GM23248 (cell line): Measurements from ENCODE around the gene PLA2G4C. TPM values are rescaled to one million over a fixed set of nuclear protein-coding genes. Genes with fewer than 3 reads are reported as not detected.

ENCODE experiments used
- DNase-seq: peaks from one replicate; pipeline ENCODE4 v3.0.0-alpha.2; 2015
- H2AFZ ChIP-seq: fragments of 200-600 bp; sonication (generic); 2 replicates; pipeline ENCODE4 v1.6.1; 2016; ENCODE audit warnings: antibody characterized with exemption
- H3F3A ChIP-seq: fragments of 200-600 bp; sonication (generic); 2 replicates; pipeline ENCODE4 v1.6.1; 2016; ENCODE audit warnings: mild to moderate bottlenecking, antibody characterized with exemption, mixed run types; ENCODE audit not compliant: insufficient read depth
- H3K27ac ChIP-seq: fragments of 200-600 bp; sonication (generic); 2 replicates; pipeline ENCODE4 v1.5.1; 2016; ENCODE audit warnings: mild to moderate bottlenecking
- H3K27me3 ChIP-seq: fragments of 200-600 bp; sonication (generic); replicated peaks from 2 replicates; pipeline ENCODE4 v1.6.1; 2016; ENCODE audit warnings: mild to moderate bottlenecking; ENCODE audit not compliant: insufficient read depth
- H3K36me3 ChIP-seq: fragments of 200-600 bp; sonication (generic); 2 replicates; pipeline ENCODE4 v1.6.1; 2016; ENCODE audit warnings: low read depth, mild to moderate bottlenecking
- H3K4me1 ChIP-seq: fragments of 200-600 bp; sonication (generic); 2 replicates; pipeline ENCODE4 v1.6.1; 2016; ENCODE audit warnings: mild to moderate bottlenecking; ENCODE audit not compliant: insufficient read depth
- H3K4me2 ChIP-seq: fragments of 200-600 bp; sonication (generic); one replicate; pipeline ENCODE4 v1.6.1; 2016; ENCODE audit warnings: mild to moderate bottlenecking; ENCODE audit not compliant: unreplicated experiment
- H3K4me3 ChIP-seq: fragments of 200-600 bp; sonication (generic); 2 replicates; pipeline ENCODE4 v1.5.1; 2016; ENCODE audit warnings: mild to moderate bottlenecking
- H3K79me2 ChIP-seq: fragments of 200-600 bp; sonication (generic); 2 replicates; pipeline ENCODE4 v1.6.1; 2016; ENCODE audit warnings: mild to moderate bottlenecking; ENCODE audit not compliant: insufficient read depth
- H3K9ac ChIP-seq: fragments of 200-600 bp; sonication (generic); 2 replicates; pipeline ENCODE4 v1.6.1; 2016; ENCODE audit warnings: mild to moderate bottlenecking
- H3K9me2 ChIP-seq: fragments of 200-600 bp; sonication (generic); 2 replicates; pipeline ENCODE4 v1.6.1; 2016; ENCODE audit warnings: mixed run types, mild to moderate bottlenecking, moderate library complexity; ENCODE audit not compliant: insufficient read depth
- H3K9me3 ChIP-seq: fragments of 200-600 bp; sonication (generic); one replicate; pipeline ENCODE4 v1.6.1; 2017; ENCODE audit warnings: low read depth
- H4K20me1 ChIP-seq: fragments of 200-600 bp; sonication (generic); 2 replicates; pipeline ENCODE4 v1.6.0; 2016; ENCODE audit not compliant: insufficient read depth
- EZH2 ChIP-seq: fragments of 200-600 bp; sonication (generic); IDR thresholded peaks from 2 replicates; pipeline ENCODE4 v1.6.1; 2018; ENCODE audit warnings: antibody characterized with exemption, mild to moderate bottlenecking; ENCODE audit not compliant: insufficient read depth, poor library complexity, severe bottlenecking
- EZH2phosphoT487 ChIP-seq: fragments of 200-600 bp; sonication (generic); IDR thresholded peaks from 2 replicates; pipeline ENCODE4 v1.6.1; 2018; ENCODE audit warnings: antibody characterized with exemption, moderate library complexity, mild to moderate bottlenecking, low read depth; ENCODE audit not compliant: insufficient read depth
- WGBS, 2 experiments: methylation state at CpG; one replicate each; pipeline ENCODE4 v1.1.6; 2015 to 2017; ENCODE audit warnings: low lambda C conversion rate in 2 of 2, low coverage in 1 of 2; ENCODE audit errors: missing lambda C conversion rate in 2 of 2; 5-methylcytosine and 5-hydroxymethylcytosine counted together
- in situ Hi-C: fragments of 300-500 bp; cut with MboI; formaldehyde crosslinking; loops from 2 replicates; pipeline ENCODE4 v1.15.0; 2020
- polyA plus RNA-seq: library from polyadenylated mRNA; unstranded; fragments of >200 nt; fragmentation: Nextera tagmentation; extraction: Ambion mirVana; gene quantifications from 2 replicates; pipeline ENCODE4 v1.2.1, GENCODE V29; 2016
- total RNA-seq: library from RNA; depleted of rRNA; stranded (reverse); fragments of >200 nt; shearing (Covaris generic); gene quantifications from 2 replicates; pipeline ENCODE4 v1.2.3, GENCODE V29; 2014

PLA2G4C gene
- total and polyA plus RNA-seq, 2 experiments from 2014 or later: 0.76 to 1.9 TPM

DNA sequence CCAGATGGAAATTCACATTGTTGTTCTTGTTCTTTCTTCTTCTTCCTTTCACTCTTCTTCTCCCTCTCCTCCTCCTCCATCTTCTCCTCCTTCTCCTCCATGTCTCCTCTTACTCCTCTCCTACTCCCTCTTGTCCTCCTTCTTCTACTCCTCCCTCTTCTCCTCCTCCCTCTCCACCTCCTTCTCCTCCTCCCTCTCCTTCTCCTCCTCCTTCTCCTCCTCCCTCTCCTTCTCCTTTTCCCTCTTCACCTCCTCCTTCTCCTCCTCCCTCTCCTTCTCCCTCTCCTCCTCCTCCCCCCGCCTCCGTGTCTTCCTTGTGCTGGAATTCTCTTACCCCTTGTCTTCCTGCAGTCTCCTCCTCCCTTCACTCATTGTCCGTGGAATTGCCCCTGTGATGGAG, 85.1 kb downstream of the PLA2G4C start:
- H3K27me3 ChIP-seq: peaks cover 5% of the 10 kb centered on the region; the same call in 1 of the 2 replicates
- no peak for DNase-seq
- H3K9me3 ChIP-seq: no peaks in the 10 kb centered on the region
- TF ChIP-seq EZH2phosphoT487 (no peak), EZH2 (no peak)
- H3K79me2 ChIP-seq: no peaks in the 10 kb centered on the region
- no peak overlapping the region for H2AFZ ChIP-seq
- no peak overlapping the region for H3K9ac ChIP-seq
- H3F3A ChIP-seq: no peaks in the 10 kb centered on the region
- H4K20me1 ChIP-seq: no peaks in the 10 kb centered on the region
- H3K4me3 ChIP-seq: no peak overlapping the region
- no peak overlapping the region for H3K4me2 ChIP-seq
- WGBS, 2 experiments: 19 to 33% methylated on average over 3 of the region's 3 CpGs
- H3K36me3 ChIP-seq: no peaks in the 10 kb centered on the region
- no peaks in the 10 kb centered on the region for H3K4me1 ChIP-seq
- no peaks in the 10 kb centered on the region for H3K9me2 ChIP-seq
- H3K27ac ChIP-seq: no peak overlapping the region
- in situ Hi-C loops: no loop called here

- 60 to 64% methylated on average over 2 to 3 of the region's 3 CpGs for WGBS, 2 experiments
- Histone ChIP-seq H3K27ac (no peak overlapping the region), H3K36me3 (no peaks in the 10 kb centered on the region), H3K4me2 (no peak overlapping the region), H3K9me2 (no peaks in the 10 kb centered on the region), H4K20me1 (no peaks in the 10 kb centered on the region), H3K79me2 (no peaks in the 10 kb centered on the region), H3F3A (no peaks in the 10 kb centered on the region), H3K4me3 (no peak overlapping the region), H2AFZ (no peak overlapping the region), H3K4me1 (no peaks in the 10 kb centered on the region), H3K9me3 (no peaks in the 10 kb centered on the region), H3K9ac (no peak overlapping the region), H3K27me3 (peaks cover 5% of the 10 kb centered on the region; the same call in 1 of the 2 replicates)
- in situ Hi-C loops: no loop called here
- TF ChIP-seq EZH2phosphoT487 (no peak), EZH2 (no peak)
- DNase-seq: no peak
Measured at GRCh38 chr19:48023518-48023917, 87.1 kb downstream of the PLA2G4C start.

GRCh38 chr19:48023011-48023410, 87.6 kb downstream of the PLA2G4C start:
- H3K9ac ChIP-seq: no peak overlapping the region
- H4K20me1 ChIP-seq: no peaks in the 10 kb centered on the region
- no peak overlapping the region for H3K27ac ChIP-seq
- H2AFZ ChIP-seq: no peak overlapping the region
- H3K79me2 ChIP-seq: no peaks in the 10 kb centered on the region
- H3K4me2 ChIP-seq: no peak overlapping the region
- no peaks in the 10 kb centered on the region for H3K36me3 ChIP-seq
- TF ChIP-seq EZH2: no peak
- no peak for TF ChIP-seq EZH2phosphoT487
- no peaks in the 10 kb centered on the region for H3K9me2 ChIP-seq
- WGBS, 2 experiments: 17 to 20% methylated on average over 1 to 2 of the region's 2 CpGs
- peaks cover 5% of the 10 kb centered on the region; the same call in 1 of the 2 replicates for H3K27me3 ChIP-seq
- H3K4me3 ChIP-seq: no peak overlapping the region
- no peaks in the 10 kb centered on the region for H3F3A ChIP-seq
- H3K4me1 ChIP-seq: no peaks in the 10 kb centered on the region
- H3K9me3 ChIP-seq: no peaks in the 10 kb centered on the region
- DNase-seq: no peak
- in situ Hi-C loops: no loop called here

- no peak overlapping the region for H3K9ac ChIP-seq
- in situ Hi-C loops: no loop called here
- 40 to 45% methylated on average over 3 of the region's 3 CpGs for WGBS, 2 experiments
Measured at GRCh38 chr19:48020686-48021085, 89.9 kb downstream of the PLA2G4C start.

More at GRCh38 chr19:48020686-48021085, 89.9 kb downstream of the PLA2G4C start:
- Histone ChIP-seq H3K27ac (no peak overlapping the region), H3K79me2 (no peaks in the 10 kb centered on the region), H4K20me1 (no peaks in the 10 kb centered on the region), H3K36me3 (no peaks in the 10 kb centered on the region), H3F3A (no peaks in the 10 kb centered on the region), H3K27me3 (peaks cover 10% of the 10 kb centered on the region; the same call in 1 of the 2 replicates), H3K9me3 (no peaks in the 10 kb centered on the region), H3K4me2 (no peak overlapping the region), H3K4me3 (no peak overlapping the region), H3K4me1 (no peaks in the 10 kb centered on the region), H3K9me2 (no peaks in the 10 kb centered on the region), H2AFZ (no peak overlapping the region)
- DNase-seq: no peak
- TF ChIP-seq EZH2phosphoT487 (no peak), EZH2 (no peak)
